Endothelial cell of umbilical vein (primary cell): ENCODE measurements around the gene TSR3.

Source experiments
- EZH2 ChIP-seq: IDR thresholded peaks from 2 replicates; pipeline ENCODE4 v1.6.1; 2012; ENCODE audit warnings: borderline replicate concordance, low read depth, mild to moderate bottlenecking, moderate library complexity, low read length, inconsistent platforms; ENCODE audit not compliant: severe bottlenecking
- FOS ChIP-seq: IDR thresholded peaks from 2 replicates; pipeline ENCODE4 v1.6.1; 2011; ENCODE audit warnings: mild to moderate bottlenecking, low read length, moderate library complexity, borderline replicate concordance; ENCODE audit not compliant: insufficient read depth
- GATA2 ChIP-seq: IDR thresholded peaks from 2 replicates; pipeline ENCODE4 v1.7.0; 2011; ENCODE audit warnings: low read depth, mild to moderate bottlenecking, moderate library complexity, mixed read lengths, low read length; ENCODE audit not compliant: insufficient read length, insufficient read depth
- JUN ChIP-seq: IDR thresholded peaks from 2 replicates; pipeline ENCODE4 v1.6.1; 2011; ENCODE audit warnings: borderline replicate concordance, low read depth; ENCODE audit not compliant: insufficient read length, insufficient read depth
- MYC ChIP-seq: IDR thresholded peaks from one replicate; pipeline ENCODE4 v1.6.1; 2011; ENCODE audit warnings: mild to moderate bottlenecking, low read depth, low read length
- POLR2A ChIP-seq: IDR thresholded peaks from 2 replicates; pipeline ENCODE4 v1.6.1; 2012; ENCODE audit warnings: low read depth, mild to moderate bottlenecking, control low read depth, low read length
- POLR2AphosphoS5 ChIP-seq: IDR thresholded peaks from 2 replicates; pipeline ENCODE4 v1.6.1; 2012; ENCODE audit warnings: low read depth, mild to moderate bottlenecking, control low read depth, low read length, moderate library complexity; ENCODE audit not compliant: insufficient read depth
- TF ChIP-seq, protein P1 (sequence below), 2 donors: IDR thresholded peaks; 1 replicate in 1 of 2; 2 replicates in 1 of 2; pipeline ENCODE4 v1.5.1; 2011; ENCODE audit warnings: low read length in 2 of 2, mild to moderate bottlenecking in 2 of 2, moderate library complexity in 2 of 2, control low read depth in 1 of 2, inconsistent platforms in 1 of 2, low read depth in 1 of 2; ENCODE audit not compliant: insufficient read depth in 1 of 2; ENCODE audit errors: extremely low read depth in 1 of 2
- TF ChIP-seq, protein P2 (sequence below): IDR thresholded peaks from 2 replicates; pipeline ENCODE4 v1.6.1; 2011; ENCODE audit not compliant: insufficient read depth, insufficient read length

DNA sequence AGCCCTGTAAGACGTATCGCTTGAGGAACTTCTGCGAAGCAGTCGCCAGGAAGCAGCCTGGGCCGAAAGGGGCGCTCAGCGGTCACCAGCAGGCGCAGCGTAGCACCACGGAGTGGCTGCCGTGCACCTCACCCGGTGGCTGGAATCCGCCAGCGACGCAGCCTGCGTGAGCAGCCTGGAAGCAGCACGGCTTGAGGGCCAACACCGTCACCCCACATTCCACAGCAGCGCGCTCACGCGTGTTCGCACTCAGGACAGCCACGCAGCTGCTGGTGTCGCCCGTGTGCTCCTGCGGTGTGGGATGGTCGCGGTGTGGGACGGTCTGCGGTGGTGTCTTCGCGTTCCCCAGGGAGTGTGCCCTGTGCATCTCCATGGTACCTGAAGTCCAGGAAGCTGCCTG lies 32.6 kb downstream of the TSR3 start:
- TF ChIP-seq POLR2A (no peak), EZH2 (no peak), JUN (no peak), GATA2 (no peak), MYC (no peak), POLR2AphosphoS5 (no peak), FOS (no peak)
- TF ChIP-seq, protein P1, sequence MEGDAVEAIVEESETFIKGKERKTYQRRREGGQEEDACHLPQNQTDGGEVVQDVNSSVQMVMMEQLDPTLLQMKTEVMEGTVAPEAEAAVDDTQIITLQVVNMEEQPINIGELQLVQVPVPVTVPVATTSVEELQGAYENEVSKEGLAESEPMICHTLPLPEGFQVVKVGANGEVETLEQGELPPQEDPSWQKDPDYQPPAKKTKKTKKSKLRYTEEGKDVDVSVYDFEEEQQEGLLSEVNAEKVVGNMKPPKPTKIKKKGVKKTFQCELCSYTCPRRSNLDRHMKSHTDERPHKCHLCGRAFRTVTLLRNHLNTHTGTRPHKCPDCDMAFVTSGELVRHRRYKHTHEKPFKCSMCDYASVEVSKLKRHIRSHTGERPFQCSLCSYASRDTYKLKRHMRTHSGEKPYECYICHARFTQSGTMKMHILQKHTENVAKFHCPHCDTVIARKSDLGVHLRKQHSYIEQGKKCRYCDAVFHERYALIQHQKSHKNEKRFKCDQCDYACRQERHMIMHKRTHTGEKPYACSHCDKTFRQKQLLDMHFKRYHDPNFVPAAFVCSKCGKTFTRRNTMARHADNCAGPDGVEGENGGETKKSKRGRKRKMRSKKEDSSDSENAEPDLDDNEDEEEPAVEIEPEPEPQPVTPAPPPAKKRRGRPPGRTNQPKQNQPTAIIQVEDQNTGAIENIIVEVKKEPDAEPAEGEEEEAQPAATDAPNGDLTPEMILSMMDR (IDR thresholded peaks at IDR 0.05; ENCODE audit: extremely low read depth in 1 of 2, insufficient read depth in 1 of 2, low read depth in 1 of 2, low read length in 2 of 2) = no peak
- TF ChIP-seq, protein P2, sequence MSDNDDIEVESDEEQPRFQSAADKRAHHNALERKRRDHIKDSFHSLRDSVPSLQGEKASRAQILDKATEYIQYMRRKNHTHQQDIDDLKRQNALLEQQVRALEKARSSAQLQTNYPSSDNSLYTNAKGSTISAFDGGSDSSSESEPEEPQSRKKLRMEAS = no peak
